MM.1S (cell line): Measurements from ENCODE around the gene SRGAP2B.
"Not testable (repeated sequence)": the region's sequence is repeated elsewhere in the genome, so short reads cannot be mapped to it uniquely, and the experiment has no call there.

Source experiments
- CTCF ChIP-seq: fragments of 300-600 bp; sonication (generic); IDR thresholded peaks from 2 replicates; pipeline ENCODE4 v1.5.1; 2016; ENCODE audit warnings: antibody characterized with exemption, low read length, mixed read lengths
- EZH2 ChIP-seq: fragments of 300-600 bp; sonication (generic); optimal IDR thresholded peaks from 2 replicates; pipeline ENCODE3; 2017; ENCODE audit warnings: low read depth, mild to moderate bottlenecking, antibody characterized with exemption, low read length, mixed read lengths
- EZH2phosphoT487 ChIP-seq: fragments of 300-600 bp; sonication (generic); IDR thresholded peaks from 2 replicates; pipeline ENCODE4 v1.6.1; 2018; ENCODE audit warnings: antibody characterized with exemption, low read length

- TF ChIP-seq CTCF, EZH2phosphoT487, EZH2: not testable (repeated sequence)
Observed at GRCh38 chr1:144985550-144986170, 109.5 kb downstream of the SRGAP2B start.
